ENCODE data around the gene CFD. TPM values are rescaled to one million over a fixed set of nuclear protein-coding genes. Genes with fewer than 3 reads are reported as not detected.

Gene CFD
- total RNA-seq, 2 experiments from 2014 or later: 0.35 TPM; not detected in 1

- H4K20me1 ChIP-seq (ENCODE audit: insufficient read depth, low read length): no peaks in the 10 kb centered on the region
- H2AFZ ChIP-seq (ENCODE audit: low read length): no peak overlapping the region; the same call in 1 of the 2 replicates
- H3K27ac ChIP-seq (ENCODE audit: low read depth, low read length, poor library complexity, severe bottlenecking): peak overlapping the region; percentile 50
- DNase-seq (ENCODE audit: low spot score): peak; percentile 93
- ChIA-PET CTCF (ENCODE audit: unreplicated experiment) (no interaction called here), POLR2A (interaction anchor here (0.5 kb wide), 1 partner anchor 104 kb away, joined by 5 read pairs; no protein-coding TSS in a partner anchor)
- intact Hi-C loops (cut with micrococcal nuclease; ENCODE audit: unreplicated experiment): loop anchor here (1.0 to 2.0 kb wide), 6 partner anchors 31 to 312 kb away; partner anchors contain the start of genes KISS1R, MED16, RNU6-9 and SBNO2
- no peaks in the 10 kb centered on the region for H3K9me3 ChIP-seq (ENCODE audit: low read length)
- peaks cover 31% of the 10 kb centered on the region for H3K4me1 ChIP-seq (ENCODE audit: insufficient read depth, low read length, poor library complexity, severe bottlenecking)
- no peaks in the 10 kb centered on the region for H3K79me2 ChIP-seq (ENCODE audit: insufficient read depth, low read depth, low read length)
- no peaks in the 10 kb centered on the region for H3K36me3 ChIP-seq (ENCODE audit: insufficient read depth, low read length)
- BruUV-seq (replicated peaks): no TSS peak
- H3K4me3 ChIP-seq (ENCODE audit: low read depth, low read length, poor library complexity, severe bottlenecking): peak overlapping the region; percentile 59
- H3K9me2 ChIP-seq (ENCODE audit: insufficient read depth, low read length): no peaks in the 10 kb centered on the region
- H3K4me2 ChIP-seq (ENCODE audit: low read length): peak overlapping the region; percentile 83
- peak; percentile 64 for TF ChIP-seq CTCF (conservative IDR thresholded peaks at IDR 0.05; ENCODE audit: low read length)
- TF ChIP-seq EZH2phosphoT487 (IDR thresholded peaks at IDR 0.05; ENCODE audit: borderline replicate concordance, low read depth, low read length): no peak
Observed at GRCh38 chr19:861756-862580, 2.5 kb downstream of the CFD start.

GRCh38 chr19:862581-863314 is 3.3 kb downstream of the CFD start:
- no peaks in the 10 kb centered on the region for H3K9me2 ChIP-seq (ENCODE audit: insufficient read depth, low read length)
- intact Hi-C loops (cut with micrococcal nuclease; ENCODE audit: unreplicated experiment): loop anchor here (1.0 to 2.0 kb wide), 6 partner anchors 31 to 312 kb away; partner anchors contain the start of genes KISS1R, MED16, RNU6-9 and SBNO2
- no peaks in the 10 kb centered on the region for H4K20me1 ChIP-seq (ENCODE audit: insufficient read depth, low read length)
- TF ChIP-seq CTCF (conservative IDR thresholded peaks at IDR 0.05; ENCODE audit: low read length) (no peak), EZH2phosphoT487 (IDR thresholded peaks at IDR 0.05; ENCODE audit: borderline replicate concordance, low read depth, low read length) (no peak)
- peak overlapping the region; percentile 50 for H3K27ac ChIP-seq (ENCODE audit: low read depth, low read length, poor library complexity, severe bottlenecking)
- BruUV-seq (replicated peaks): no TSS peak
- H3K4me1 ChIP-seq (ENCODE audit: insufficient read depth, low read length, poor library complexity, severe bottlenecking): peaks cover 31% of the 10 kb centered on the region
- no peaks in the 10 kb centered on the region for H3K9me3 ChIP-seq (ENCODE audit: low read length)
- H2AFZ ChIP-seq (ENCODE audit: low read length): peak overlapping the region; percentile 38; the same call in 1 of the 2 replicates
- peak; percentile 89 for DNase-seq (ENCODE audit: low spot score)
- H3K4me2 ChIP-seq (ENCODE audit: low read length): peak overlapping the region; percentile 83
- ChIA-PET POLR2A (interaction anchor here (0.5 kb wide), 1 partner anchor 103 kb away, joined by 5 read pairs; no protein-coding TSS in a partner anchor), CTCF (ENCODE audit: unreplicated experiment) (interaction anchor here (0.9 kb wide), 1 partner anchor 60 kb away, joined by 3 read pairs; no protein-coding TSS in a partner anchor)
- peak overlapping the region; percentile 59 for H3K4me3 ChIP-seq (ENCODE audit: low read depth, low read length, poor library complexity, severe bottlenecking)
- H3K79me2 ChIP-seq (ENCODE audit: insufficient read depth, low read depth, low read length): no peaks in the 10 kb centered on the region
- H3K36me3 ChIP-seq (ENCODE audit: insufficient read depth, low read length): no peaks in the 10 kb centered on the region
